HepG2 (cell line): Measurements from ENCODE around the gene MMAA. TPM values are rescaled to one million over a fixed set of nuclear protein-coding genes. Genes with fewer than 3 reads are reported as not detected.
A peak's percentile ranks its signal among the peaks of the same experiment; 100 is the strongest.

Source experiments
- CREBL2 ChIP-seq: sonication (generic); formaldehyde crosslinking; IDR thresholded peaks from 2 replicates; pipeline ENCODE4 v1.8.1; 2023; ENCODE audit warnings: missing genetic modification reagents, mild to moderate bottlenecking, borderline replicate concordance
- DPF2 ChIP-seq: sonication (generic); formaldehyde crosslinking; IDR thresholded peaks from 2 replicates; pipeline ENCODE4 v1.4.0; 2020; ENCODE audit warnings: mild to moderate bottlenecking, low read depth, missing genetic modification reagents, borderline replicate concordance
- FIP1L1 ChIP-seq: fragments of 200-400 bp; formaldehyde crosslinking; IDR thresholded peaks from 2 replicates; pipeline ENCODE4 v1.6.1; 2018; ENCODE audit warnings: low read depth, mild to moderate bottlenecking, low read length, moderate library complexity, borderline replicate concordance; ENCODE audit not compliant: insufficient read depth
- FOXA3 ChIP-seq: IDR thresholded peaks from 2 replicates; pipeline ENCODE4 v1.6.1; 2016; ENCODE audit warnings: missing genetic modification reagents, missing compliant biosample characterization
- GATA4 ChIP-seq: sonication (generic); IDR thresholded peaks from 2 replicates; pipeline ENCODE4 v1.6.1; 2016; ENCODE audit warnings: antibody characterized with exemption, low read depth, borderline replicate concordance
- HIC2 ChIP-seq: sonication (generic); formaldehyde crosslinking; IDR thresholded peaks from 2 replicates; pipeline ENCODE4 v1.9.0; 2022; ENCODE audit warnings: low read depth, missing genetic modification reagents
- HNF4G ChIP-seq, 2 experiments: sonication (generic) in 1 of 2; formaldehyde crosslinking in 1 of 2; IDR thresholded peaks; 2 replicates each; pipeline versions ENCODE4 v1.4.0 to v1.6.1; 2011 to 2020; ENCODE audit warnings: borderline replicate concordance in 2 of 2, low read depth in 2 of 2, mild to moderate bottlenecking in 2 of 2, low read length in 1 of 2, missing genetic modification reagents in 1 of 2, moderate library complexity in 1 of 2
- KAT2B ChIP-seq: fragments of 150-350 bp; IDR thresholded peaks from 2 replicates; pipeline ENCODE4 v1.6.1; 2014; ENCODE audit warnings: low read depth, low read length, borderline replicate concordance
- KDM4B ChIP-seq: sonication (generic); formaldehyde crosslinking; IDR thresholded peaks from 2 replicates; pipeline ENCODE4 v1.4.0; 2020; ENCODE audit warnings: missing genetic modification reagents
- PRDM10 ChIP-seq: sonication (generic); formaldehyde crosslinking; IDR thresholded peaks from 2 replicates; pipeline ENCODE4 v1.4.0; 2020; ENCODE audit warnings: low read depth, missing genetic modification reagents
- SIX1 ChIP-seq: sonication (generic); formaldehyde crosslinking; IDR thresholded peaks from 2 replicates; pipeline ENCODE4 v1.4.0; 2020; ENCODE audit warnings: missing genetic modification reagents, borderline replicate concordance
- TFDP1 ChIP-seq: IDR thresholded peaks from 2 replicates; pipeline ENCODE4 v1.6.1; 2016; ENCODE audit warnings: missing compliant biosample characterization, missing genetic modification reagents, borderline replicate concordance
- TFE3 ChIP-seq: IDR thresholded peaks from 2 replicates; pipeline ENCODE4 v1.6.1; 2016
- ZFAT ChIP-seq: sonication (generic); formaldehyde crosslinking; conservative IDR thresholded peaks from 2 replicates; pipeline ENCODE4 v1.8.1; 2023; ENCODE audit warnings: missing genetic modification reagents, inconsistent platforms
- ZNF704 ChIP-seq: sonication (generic); formaldehyde crosslinking; IDR thresholded peaks from 2 replicates; pipeline ENCODE4 v1.8.1; 2023; ENCODE audit warnings: mild to moderate bottlenecking, inconsistent platforms, moderate library complexity, missing genetic modification reagents, borderline replicate concordance
- ZNF761 ChIP-seq: sonication (generic); formaldehyde crosslinking; conservative IDR thresholded peaks from 2 replicates; pipeline ENCODE4 v1.4.0; 2020; ENCODE audit warnings: mild to moderate bottlenecking, missing genetic modification reagents
- ZNF83 ChIP-seq: sonication (generic); formaldehyde crosslinking; IDR thresholded peaks from 2 replicates; pipeline ENCODE4 v1.4.0; 2020; ENCODE audit warnings: missing genetic modification reagents, mild to moderate bottlenecking, borderline replicate concordance
- ZSCAN22 ChIP-seq: sonication (generic); formaldehyde crosslinking; IDR thresholded peaks from 2 replicates; pipeline ENCODE4 v1.4.0; 2020; ENCODE audit warnings: mild to moderate bottlenecking, missing genetic modification reagents
- polyA plus RNA-seq, 8 experiments: library from polyadenylated mRNA; depleted of rRNA in 3 of 8; stranded (reverse) in 7 of 8; unstranded in 1 of 8; fragments of >200 nt; fragmentation: Illumina TruSeq in 4 of 8; extraction: Trizol in 4 of 8; gene quantifications; 2 replicates each; pipeline versions ENCODE4 v1.2.1 to v1.2.3, GENCODE V29; 2011 to 2016; ENCODE audit warnings: low read depth in 4 of 8, missing spikeins in 1 of 8, mixed read lengths in 1 of 8; ENCODE audit not compliant: insufficient read depth in 1 of 8
- total RNA-seq, 5 experiments: library from RNA; depleted of rRNA; stranded (reverse); fragments of >200 nt; fragmentation: Illumina TruSeq; extraction: Trizol; gene quantifications; 2 replicates each; pipeline ENCODE4 v1.2.3, GENCODE V29; 2016; ENCODE audit warnings: low read depth in 1 of 5

The MMAA gene
- total and polyA plus RNA-seq, 2 of the 13 experiments (the other 11 are each of a cell fraction or from before 2014, with no cell fraction given) = 1.3 to 2.8 TPM

- TF ChIP-seq TFDP1 (CRISPR knock-in tag) (peak; percentile 83), FOXA3 (peak; percentile 52), DPF2 (no peak), ZNF704 (CRISPR knock-in tag) (no peak), GATA4 (peak; percentile 74), FIP1L1 (0 out of 2 replicates have a peak, but pooled peaks have one; percentile 37), TFE3 (CRISPR knock-in tag) (peak; percentile 53), ZSCAN22 (CRISPR knock-in tag) (no peak), ZFAT (no peak), ZNF761 (no peak), HNF4G (IDR thresholded peaks at IDR 0.05; ENCODE audit: borderline replicate concordance, low read depth, low read length) (no peak), HNF4G (CRISPR knock-in tag; IDR thresholded peaks at IDR 0.05; ENCODE audit: borderline replicate concordance, low read depth) (no peak), CREBL2 (CRISPR knock-in tag) (peak; percentile 46; the same call in 1 of the 2 replicates), PRDM10 (0 out of 2 replicates have a peak, but pooled peaks have one; percentile 10), HIC2 (CRISPR knock-in tag) (no peak), ZNF83 (CRISPR knock-in tag) (peak; percentile 77; the same call in 1 of the 2 replicates), SIX1 (CRISPR knock-in tag) (peak; percentile 46; the same call in 1 of the 2 replicates), KDM4B (CRISPR knock-in tag) (no peak), KAT2B (no peak)
Observed at GRCh38 chr4:145618932-145619638, at the start of gene MMAA (continued).
